GM19328 (cell line): Measurements from ENCODE around the gene FGFBP2.

Experiments used
- ATAC-seq: cut with Tn5 transposase; IDR thresholded peaks from one replicate; pipeline ENCODE4 v1.9.1; 2021; ENCODE audit warnings: mild to moderate bottlenecking, moderate library complexity; ENCODE audit not compliant: unreplicated experiment

Gene FGFBP2

DNA sequence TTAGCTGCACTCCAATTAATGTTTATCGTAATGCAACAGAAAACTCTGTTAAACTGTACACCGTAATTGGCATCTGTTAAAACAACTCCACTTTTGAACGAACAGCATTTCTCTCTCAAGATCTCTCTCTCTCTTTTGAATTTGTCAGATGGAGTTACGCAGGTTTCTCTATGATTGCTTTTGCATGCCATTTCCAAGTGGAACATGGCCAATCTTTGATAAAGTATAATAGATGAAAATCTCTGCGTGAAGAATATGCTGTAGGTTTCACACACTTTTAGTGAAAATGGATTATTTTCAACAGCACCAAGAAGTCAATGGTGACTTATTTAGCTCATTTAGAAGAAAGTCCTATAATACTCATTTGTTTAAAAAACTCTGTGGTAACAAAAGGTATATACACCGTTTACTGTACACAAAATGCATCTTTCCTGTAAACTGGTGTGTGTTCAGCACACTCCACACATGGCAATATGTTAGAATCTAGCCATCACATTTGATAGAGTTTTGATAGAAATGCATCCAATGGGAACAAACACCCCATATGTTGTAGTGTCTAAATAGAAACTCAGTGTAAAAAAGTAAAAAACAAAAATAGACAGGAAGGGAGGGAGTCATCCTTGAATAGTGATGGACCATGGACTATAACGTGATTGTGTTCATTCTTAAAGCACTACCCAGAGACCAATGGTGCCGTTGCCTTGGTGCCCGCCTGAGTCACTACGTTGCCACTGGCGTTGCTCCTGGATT lies 5.8 kb upstream of the FGFBP2 start:
- ATAC-seq: no peak

GRCh38 chr4:15965325-15965724 lies 2.4 kb upstream of the FGFBP2 start:
- no peak for ATAC-seq

DNA sequence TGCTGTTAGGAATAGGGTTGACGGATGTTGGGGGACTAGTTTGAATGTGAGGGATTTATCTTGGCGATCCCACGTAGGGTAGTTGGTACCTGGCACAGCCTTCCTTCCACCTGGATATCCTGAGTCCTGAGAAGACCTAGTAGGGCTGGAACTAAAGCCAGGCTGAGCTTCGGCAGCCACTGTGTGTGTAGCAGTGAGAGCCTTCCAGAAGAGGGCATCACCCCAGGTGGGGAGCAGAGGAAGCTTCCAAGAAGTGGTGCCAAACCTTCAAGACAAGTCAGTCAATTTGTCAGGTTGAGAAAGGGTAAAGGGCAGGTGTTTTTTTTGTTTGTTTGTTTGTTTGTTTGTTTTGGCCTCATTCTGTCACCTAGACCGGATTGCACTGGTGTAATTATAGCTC lies 1.2 kb upstream of the FGFBP2 start:
- no peak for ATAC-seq

DNA sequence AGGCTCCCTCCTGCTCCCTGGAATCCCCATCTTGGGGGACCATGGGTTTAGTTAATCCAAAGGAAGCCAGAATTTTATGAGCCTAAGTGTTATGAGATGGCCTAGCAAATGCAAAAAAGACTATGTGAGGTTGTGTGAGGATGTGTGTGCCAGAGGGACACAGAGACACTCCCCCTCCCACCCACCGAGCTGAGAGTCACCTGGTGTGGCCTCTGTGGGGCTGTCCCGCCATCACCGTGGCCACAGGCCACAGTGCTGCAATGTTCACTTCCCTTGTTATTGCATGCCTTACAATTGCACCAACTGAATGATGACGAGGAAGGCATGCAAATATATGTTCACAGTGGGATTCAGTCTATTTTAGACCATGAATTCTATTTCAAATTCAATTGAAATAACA lies 601 bp upstream of the FGFBP2 start:
- peak; percentile 71 for ATAC-seq

GRCh38 chr4:15961781-15962510 lies 1.0 kb downstream of the FGFBP2 start:
- no peak for ATAC-seq

DNA sequence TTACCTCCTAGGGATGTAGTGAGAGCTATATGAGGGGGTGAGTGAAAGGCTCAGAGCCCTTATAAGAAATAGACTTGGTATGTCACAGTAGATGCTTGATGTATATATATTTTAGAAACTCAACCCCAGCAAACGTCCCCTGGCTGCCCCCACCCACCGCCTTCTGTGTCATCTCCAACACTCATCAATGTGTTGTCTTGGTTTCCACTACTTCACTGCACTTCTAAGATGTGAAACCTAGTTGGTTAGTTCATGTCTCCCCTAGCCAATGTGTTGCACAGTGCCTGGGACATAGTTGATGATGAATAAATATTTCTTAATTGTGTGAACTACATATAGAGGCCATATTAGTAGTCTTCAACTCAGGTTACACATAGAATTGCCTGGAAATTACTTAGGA lies 4.4 kb downstream of the FGFBP2 start:
- no peak for ATAC-seq

GRCh38 chr4:15956179-15956850 lies 6.7 kb downstream of the FGFBP2 start:
- peak; percentile 88 for ATAC-seq

DNA sequence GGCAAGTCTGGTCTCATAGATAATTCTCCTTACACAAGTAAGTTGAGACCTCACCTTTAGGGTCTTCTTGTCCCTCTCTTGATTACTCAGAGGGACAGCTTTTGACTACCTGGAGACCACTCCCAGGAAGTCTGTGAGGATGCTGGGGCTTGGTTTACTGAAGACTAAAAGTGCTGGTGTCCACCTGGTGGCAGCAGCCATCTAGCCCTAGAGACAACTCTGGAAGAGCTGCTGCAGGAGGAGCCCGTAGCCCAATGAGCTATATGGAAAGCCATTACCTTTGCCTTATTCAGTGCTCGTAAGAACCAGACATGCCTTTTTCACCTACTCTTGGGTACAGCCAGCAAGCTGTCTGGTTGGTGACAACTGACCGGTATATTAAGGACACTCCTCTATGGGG lies 7.3 kb downstream of the FGFBP2 start:
- ATAC-seq: no peak

DNA sequence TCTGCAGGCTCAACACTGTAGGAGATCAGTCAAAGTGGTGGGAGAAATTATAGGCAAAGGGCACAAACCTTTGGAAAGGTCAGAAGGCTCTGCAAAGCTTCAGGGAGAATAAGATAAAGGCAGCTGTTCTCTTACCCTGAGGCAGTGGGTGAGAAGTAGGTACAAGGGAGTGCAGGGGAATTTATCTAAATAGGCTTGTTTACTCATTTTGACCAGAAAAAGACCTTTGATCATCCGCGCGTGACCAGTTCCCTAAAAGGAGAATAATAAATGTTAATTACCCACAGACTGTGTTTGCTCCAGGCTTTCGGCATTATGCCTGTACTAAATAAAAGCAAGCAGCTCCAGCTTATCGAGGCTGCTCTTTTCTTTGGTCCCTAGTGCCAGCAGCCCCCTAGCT lies 9.3 kb downstream of the FGFBP2 start:
- no peak for ATAC-seq

GRCh38 chr4:15951781-15952180 lies 11.2 kb downstream of the FGFBP2 start:
- no peak for ATAC-seq

GRCh38 chr4:15948826-15949225 lies 14.1 kb downstream of the FGFBP2 start:
- no peak for ATAC-seq

DNA sequence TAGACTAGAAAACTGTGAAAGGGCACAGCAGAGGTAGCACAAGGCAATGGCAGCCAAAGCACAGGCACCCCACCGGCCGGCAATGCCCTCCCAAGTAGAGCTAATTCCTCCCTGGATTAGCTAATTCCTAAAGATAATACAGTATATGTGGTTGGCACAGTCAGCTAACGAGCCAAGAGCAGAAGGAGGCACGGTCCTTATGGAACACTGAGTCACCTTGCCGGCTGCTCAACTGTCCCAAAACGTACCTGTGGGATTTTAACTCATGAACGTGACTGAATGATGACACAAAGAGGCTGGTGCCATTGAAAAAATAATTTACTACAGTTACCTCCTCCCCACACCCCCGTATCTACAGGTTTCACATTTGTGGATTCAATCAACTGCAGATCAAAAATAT lies 15.3 kb downstream of the FGFBP2 start:
- ATAC-seq: no peak

- no peak for ATAC-seq
Observed at GRCh38 chr4:15945516-15945915, 17.5 kb downstream of the FGFBP2 start.

GRCh38 chr4:15944895-15945294 lies 18.1 kb downstream of the FGFBP2 start:
- ATAC-seq: no peak

DNA sequence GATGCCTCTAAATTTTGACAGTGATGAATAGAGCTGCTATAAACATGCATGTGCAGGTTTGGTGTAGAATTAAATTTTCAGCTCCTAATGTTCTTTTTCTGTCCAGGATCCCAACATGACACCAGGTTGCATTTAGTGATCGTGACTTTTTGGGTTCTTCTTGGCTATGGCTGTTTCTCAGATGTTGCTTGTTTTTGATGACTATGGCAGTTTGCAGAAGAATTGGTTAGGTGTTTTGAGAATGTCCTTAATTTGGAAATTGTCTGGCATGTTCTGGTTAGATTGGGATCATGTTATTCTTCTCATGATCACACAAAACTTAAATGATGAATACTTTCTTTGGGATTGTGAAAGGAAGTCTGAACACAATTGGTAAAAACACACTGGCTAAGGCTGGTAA lies 20.7 kb downstream of the FGFBP2 start:
- ATAC-seq: no peak

GRCh38 chr4:15938640-15939039 lies 24.3 kb downstream of the FGFBP2 start, which contains the start of gene FGFBP1:
Gene FGFBP1, minus strand, starts transcription at chr4:15938740. Its CDS starts 2,108 bp downstream, at chr4:15936632.
- ATAC-seq: no peak

GRCh38 chr4:15938182-15938581 lies 24.8 kb downstream of the FGFBP2 start:
- no peak for ATAC-seq

- no peak for ATAC-seq
Observed at GRCh38 chr4:15936495-15936894, 26.5 kb downstream of the FGFBP2 start.

- ATAC-seq: no peak
Observed at GRCh38 chr4:15935504-15936402, 27.2 kb downstream of the FGFBP2 start.

GRCh38 chr4:15934259-15934658 lies 28.7 kb downstream of the FGFBP2 start:
- ATAC-seq: no peak
